ENCODE data around the gene ARHGEF25. TPM values are rescaled to one million over a fixed set of nuclear protein-coding genes. Genes with fewer than 3 reads are reported as not detected.

Gene ARHGEF25
- total RNA-seq, 2 experiments from 2014 or later = 0.55 to 0.93 TPM

Other genes starting within 250 kb of the ARHGEF25 start
- gene R3HDM2, start 180.4 kb upstream of the ARHGEF25 start, total RNA-seq = 10 to 100 TPM; 70.2 to 71.5 TPM
- gene INHBC, start 176.7 kb upstream of the ARHGEF25 start, total RNA-seq = not detected
- under 1 TPM in 1 of 2 experiments, not detected in 1; 0.08 TPM for gene INHBE, start 156.1 kb upstream of the ARHGEF25 start, total RNA-seq
- gene GLI1, start 151.7 kb upstream of the ARHGEF25 start, total RNA-seq = under 1 TPM; 0.30 to 0.48 TPM
- gene ARHGAP9, start 131.6 kb upstream of the ARHGEF25 start, total RNA-seq = 100 to 1,000 TPM; 171 to 188 TPM
- 100 to 1,000 TPM; 262 to 282 TPM for gene MARS1, start 123.4 kb upstream of the ARHGEF25 start, total RNA-seq
- 10 to 100 TPM; 19.1 to 22.7 TPM for gene DDIT3, start 90.9 kb upstream of the ARHGEF25 start, total RNA-seq
- gene MBD6, start 88.6 kb upstream of the ARHGEF25 start, total RNA-seq = 10 to 100 TPM; 71.7 to 73.4 TPM
- 10 to 100 TPM; 80.9 to 85.1 TPM for gene DCTN2, start 64.2 kb upstream of the ARHGEF25 start, total RNA-seq
- 1 to 10 TPM in 1 of 2 experiments, under 1 TPM in 1; 0.93 to 1.0 TPM for gene KIF5A, start 61.4 kb upstream of the ARHGEF25 start, total RNA-seq
- 10 to 100 TPM; 21.6 to 21.9 TPM for gene PIP4K2C, start 20.2 kb upstream of the ARHGEF25 start, total RNA-seq
- gene DTX3, start 6.6 kb upstream of the ARHGEF25 start, total RNA-seq = 10 to 100 TPM; 19.3 to 21.8 TPM
- gene B4GALNT1, start 21.8 kb downstream of the ARHGEF25 start, total RNA-seq = 1 to 10 TPM; 1.4 to 1.8 TPM
- 100 to 1,000 TPM; 146 to 152 TPM for gene OS9, start 82.7 kb downstream of the ARHGEF25 start, total RNA-seq
- gene AGAP2, start 127.3 kb downstream of the ARHGEF25 start, total RNA-seq = 10 to 100 TPM; 84.5 to 85.1 TPM
- 10 to 100 TPM; 21.8 to 23.0 TPM for gene TSPAN31, start 133.6 kb downstream of the ARHGEF25 start, total RNA-seq
- gene CDK4, start 140.9 kb downstream of the ARHGEF25 start, total RNA-seq = 10 to 100 TPM; 87.7 to 88.6 TPM
- gene MARCHF9, start 143.7 kb downstream of the ARHGEF25 start, total RNA-seq = 10 to 100 TPM; 29.2 to 31.4 TPM
- gene CYP27B1, start 155.6 kb downstream of the ARHGEF25 start, total RNA-seq = 1 to 10 TPM; 3.3 to 4.3 TPM
- 10 to 100 TPM; 12.5 to 13.8 TPM for gene METTL1, start 160.7 kb downstream of the ARHGEF25 start, total RNA-seq
- 1 to 10 TPM; 4.2 to 4.7 TPM for gene EEF1AKMT3, start 161.2 kb downstream of the ARHGEF25 start, total RNA-seq
- gene TSFM, start 171.4 kb downstream of the ARHGEF25 start, total RNA-seq = 10 to 100 TPM; 28.9 to 31.5 TPM
- gene AVIL, start 207.3 kb downstream of the ARHGEF25 start, total RNA-seq = 1 to 10 TPM; 1.5 to 2.4 TPM
- 100 to 1,000 TPM; 137 to 141 TPM for gene CTDSP2, start 235.3 kb downstream of the ARHGEF25 start, total RNA-seq